Measurements from ENCODE around the gene IMPA2.
A peak's percentile ranks its signal among the peaks of the same experiment; 100 is the strongest.
"Not testable (repeated sequence)": the region's sequence is repeated elsewhere in the genome, so short reads cannot be mapped to it uniquely, and the experiment has no call there.

IMPA2 gene

GRCh38 chr18:12031181-12031580 is 49.9 kb downstream of the IMPA2 start:
- no peak for DNase-seq

GRCh38 chr18:12031846-12032245 is 50.5 kb downstream of the IMPA2 start:
- no peak for DNase-seq

- no peak for DNase-seq
Measured at GRCh38 chr18:12032786-12033642, 51.7 kb downstream of the IMPA2 start.

DNA sequence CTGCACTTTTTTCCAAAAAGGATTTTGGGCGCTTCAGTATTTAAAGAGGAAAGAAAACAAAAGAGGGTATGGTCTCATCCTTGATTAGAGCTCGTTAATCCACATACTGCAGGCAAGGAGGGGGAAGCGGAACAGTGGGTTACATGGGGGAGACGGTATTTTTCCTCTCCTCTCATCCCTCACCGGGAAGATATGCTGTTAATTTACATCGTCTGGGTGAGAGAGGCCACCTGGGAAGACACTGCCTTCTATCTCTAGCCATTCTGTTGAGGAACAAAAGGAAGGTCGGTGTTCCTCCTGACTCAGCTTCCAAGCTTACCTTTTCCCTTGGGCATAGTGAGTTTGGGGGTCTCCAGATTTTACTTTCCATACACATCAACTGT is 52.3 kb downstream of the IMPA2 start:
- DNase-seq = no peak

GRCh38 chr18:12034241-12035100 is 53.2 kb downstream of the IMPA2 start:
- DNase-seq = peak in 1 of 2 experiments; percentile 20

GRCh38 chr18:12035481-12035880 is 54.2 kb downstream of the IMPA2 start:
- DNase-seq = no peak

- no peak for DNase-seq
Measured at GRCh38 chr18:12036201-12036751, 55.0 kb downstream of the IMPA2 start.

DNA sequence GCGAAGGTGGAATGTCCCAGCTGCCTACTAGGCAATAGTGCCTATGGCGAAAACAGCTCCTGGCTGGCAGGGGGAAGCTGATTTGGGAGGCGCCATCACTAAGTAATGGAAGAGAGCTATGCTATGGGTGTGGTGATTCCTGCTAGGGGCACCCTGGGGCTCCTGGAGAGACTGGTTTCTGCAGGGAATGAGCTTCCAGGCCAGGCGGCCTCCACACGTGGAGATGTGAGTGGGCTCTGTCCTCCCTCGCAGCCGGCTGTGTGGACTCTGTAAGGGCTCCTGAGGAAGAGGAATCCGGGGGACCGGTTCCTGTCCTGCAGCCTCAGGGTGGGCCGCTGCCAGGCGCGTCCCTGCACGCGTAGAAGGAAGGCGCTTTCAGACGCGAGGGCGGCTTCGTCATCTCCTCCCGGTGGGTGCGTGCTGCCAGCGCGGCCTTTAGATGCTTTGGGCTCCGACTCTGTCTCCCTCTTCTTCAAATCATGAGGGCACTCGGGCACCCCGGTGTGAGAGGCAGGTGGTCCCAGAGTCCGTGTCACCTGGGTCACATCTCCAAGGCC is 56.9 kb downstream of the IMPA2 start:
- no peak for DNase-seq

GRCh38 chr18:12038639-12039539 is 57.6 kb downstream of the IMPA2 start:
- DNase-seq = peak; percentile 39 to 57

DNA sequence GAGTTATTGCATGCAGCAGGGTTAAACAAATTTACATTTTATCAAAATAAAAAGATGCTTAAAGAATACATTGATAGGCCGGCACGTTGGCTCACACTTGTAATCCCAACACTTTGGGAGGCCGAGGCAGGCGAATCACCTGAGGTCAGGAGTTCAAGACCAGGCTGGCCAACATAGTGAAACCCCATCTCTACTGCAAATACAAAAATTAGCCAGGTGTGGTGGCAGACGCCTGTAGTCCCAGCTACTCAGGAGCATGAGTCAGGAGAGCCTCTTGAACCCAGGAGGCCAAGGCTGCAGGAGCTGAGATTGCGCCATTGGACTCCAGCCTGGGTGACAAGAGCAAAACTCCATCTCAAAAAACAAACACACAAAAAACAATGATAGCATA is 58.2 kb downstream of the IMPA2 start:
- DNase-seq = not testable (repeated sequence)

DNA sequence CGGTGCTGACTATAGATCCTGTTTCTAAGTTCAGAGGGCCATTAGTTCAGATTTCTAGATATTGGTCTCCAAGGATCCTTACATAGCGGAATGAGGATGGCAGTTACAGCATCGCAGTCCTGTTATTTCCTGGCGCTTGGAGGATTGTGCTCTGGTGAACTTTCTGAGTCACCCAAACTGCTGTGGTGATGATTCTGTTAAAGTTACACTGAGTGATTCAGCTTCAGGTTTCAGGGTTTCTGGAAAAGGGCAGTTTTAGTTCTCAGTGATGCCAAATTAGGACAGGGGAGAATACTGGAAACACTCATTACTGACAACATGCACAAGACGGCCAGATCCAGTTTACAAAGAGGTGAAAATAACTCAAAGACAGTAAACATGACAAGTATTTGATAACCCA is 60.3 kb downstream of the IMPA2 start:
- no peak for DNase-seq

DNA sequence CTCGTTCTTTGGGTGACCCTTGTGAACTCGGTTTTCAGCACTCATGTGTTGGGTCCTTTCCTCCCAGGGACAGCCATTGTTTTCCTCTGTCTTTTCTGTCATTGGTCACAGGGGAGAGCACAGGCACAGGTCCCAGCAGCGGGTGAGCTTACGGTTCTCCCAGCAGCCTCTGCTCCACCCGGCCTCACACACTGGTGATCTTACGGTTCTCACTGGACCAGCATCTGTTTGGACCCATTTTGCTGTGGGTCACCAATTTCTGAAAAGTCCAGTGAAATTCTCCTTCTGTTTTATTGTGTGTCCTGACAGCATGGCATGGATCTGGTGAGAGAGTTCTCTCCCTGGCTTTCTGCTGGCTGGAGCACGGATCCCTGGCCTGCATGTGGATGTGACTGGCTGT is 62.5 kb downstream of the IMPA2 start:
- no peak for DNase-seq

- no peak for DNase-seq
Measured at GRCh38 chr18:12044591-12044990, 63.3 kb downstream of the IMPA2 start.

- no peak for DNase-seq
Measured at GRCh38 chr18:12046046-12046750, 64.9 kb downstream of the IMPA2 start.

DNA sequence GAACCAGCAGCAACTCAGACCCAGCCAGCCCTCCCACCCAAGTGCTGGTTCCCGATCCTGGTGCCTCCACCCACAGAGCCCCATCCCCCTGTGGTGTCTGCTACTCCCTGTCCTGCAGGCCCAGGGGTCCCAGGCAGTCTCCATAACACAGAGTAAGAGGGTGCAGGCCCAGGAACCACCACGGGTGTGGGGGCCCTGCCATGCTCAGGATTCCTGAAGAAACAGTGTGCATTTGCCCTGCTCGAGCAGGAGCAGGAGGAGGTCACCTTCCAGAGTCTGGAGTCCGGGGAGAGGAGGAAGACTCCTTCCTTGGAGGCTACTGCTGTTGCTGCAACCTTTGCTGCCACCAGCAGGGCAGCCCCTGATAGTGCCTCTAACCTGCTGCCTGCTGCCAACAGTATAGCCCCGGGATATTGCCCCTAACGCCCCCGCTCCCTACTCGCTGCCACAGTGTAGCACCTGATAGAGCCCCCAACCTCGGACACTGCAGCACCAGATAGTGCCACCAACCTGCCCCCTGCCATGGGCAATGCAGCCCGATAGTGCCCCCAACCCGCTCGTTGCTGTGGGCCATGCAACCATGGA is 65.5 kb downstream of the IMPA2 start:
- no peak for DNase-seq

DNA sequence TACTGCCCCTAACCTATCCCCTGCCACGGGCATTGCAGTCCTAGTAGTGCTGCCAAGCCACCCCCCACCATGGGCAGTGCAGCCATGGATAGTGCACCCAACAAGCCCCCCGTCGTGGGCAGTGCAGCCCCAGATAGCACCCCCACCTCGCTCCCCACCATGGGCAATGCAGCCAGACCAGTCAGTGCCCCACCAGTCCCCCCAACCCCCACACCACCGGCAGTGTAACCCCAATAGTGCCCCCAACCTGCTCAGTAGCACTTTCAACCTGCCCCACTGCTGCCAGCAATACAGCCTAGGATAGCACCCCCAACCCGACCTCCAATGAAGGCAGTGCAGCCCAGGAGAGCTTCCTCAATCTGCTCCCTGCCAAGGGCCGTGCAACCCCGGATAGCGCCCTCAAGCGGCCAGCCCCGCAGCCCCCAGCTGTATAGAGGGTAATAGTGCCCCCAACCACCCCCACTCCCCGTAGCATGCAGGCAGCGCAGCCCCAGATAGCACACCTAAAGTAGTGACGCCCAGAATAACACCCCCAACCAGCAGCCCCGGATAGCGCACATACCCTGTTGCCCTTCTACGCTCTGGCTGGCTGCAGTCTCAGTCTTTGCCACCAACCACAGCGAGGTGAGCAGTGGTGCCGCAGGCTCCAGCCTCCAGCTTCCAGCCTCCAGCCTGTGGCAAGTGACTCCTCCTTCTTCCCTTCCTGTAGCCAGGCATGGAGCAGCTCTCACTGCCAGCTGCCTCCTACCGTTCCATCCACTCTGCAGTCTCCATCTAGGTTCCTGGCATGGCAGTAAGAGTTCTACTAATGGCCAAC is 66.9 kb downstream of the IMPA2 start:
- no peak for DNase-seq

GRCh38 chr18:12048827-12049175 is 67.5 kb downstream of the IMPA2 start:
- DNase-seq = no peak

GRCh38 chr18:12049978-12050811 is 68.9 kb downstream of the IMPA2 start:
- DNase-seq = no peak

DNA sequence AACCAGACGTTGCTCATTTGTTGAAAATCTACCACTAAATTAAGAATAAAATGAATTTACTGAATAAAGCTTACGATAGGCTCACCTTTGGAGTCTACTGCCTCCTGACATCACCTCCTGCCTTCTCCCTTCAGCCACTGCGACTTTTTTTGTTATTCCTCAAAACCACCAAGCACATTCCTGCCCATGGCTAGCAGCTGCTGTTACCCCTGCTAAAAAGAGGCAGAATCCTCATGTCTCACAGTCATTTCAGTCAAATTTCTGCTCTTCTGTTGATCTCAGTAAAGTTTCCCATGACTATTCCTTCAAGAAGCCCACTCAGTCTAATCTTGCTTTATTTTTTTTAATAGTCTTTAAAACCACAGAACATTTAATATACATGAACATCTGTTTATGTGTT is 71.6 kb downstream of the IMPA2 start:
- DNase-seq = no peak

Measured in AML-193 (cell line).